ENCODE data around the gene TNNI2. TPM values are rescaled to one million over a fixed set of nuclear protein-coding genes. Genes with fewer than 3 reads are reported as not detected.
"Not testable (repeated sequence)": the region's sequence is repeated elsewhere in the genome, so short reads cannot be mapped to it uniquely, and the experiment has no call there.

The TNNI2 gene
- polyA plus RNA-seq, 1 donor (not counting 4 experiments of a cell fraction or from before 2014, with no cell fraction given) = 10.7 TPM

DNA sequence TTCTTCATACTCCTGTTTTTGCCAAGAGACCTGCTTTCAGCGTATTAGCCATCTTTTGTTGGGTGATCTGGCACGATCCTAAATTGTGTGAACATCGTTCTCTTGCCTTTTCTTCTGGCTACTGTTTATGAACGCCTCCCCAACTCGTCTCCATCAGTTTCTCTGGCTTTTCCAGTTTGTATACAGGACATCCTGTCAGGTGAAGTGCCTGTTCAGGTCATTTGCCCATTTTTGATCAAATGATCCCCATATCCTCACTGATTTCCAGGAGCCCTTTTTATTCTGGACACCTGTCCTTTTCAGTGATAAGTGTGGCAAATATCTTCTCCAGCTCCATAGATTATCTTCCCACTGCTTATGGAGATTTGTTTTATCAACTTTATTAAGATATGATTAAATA is 26.5 kb upstream of the TNNI2 start:
- no peak overlapping the region for H3K4me3 ChIP-seq (ENCODE audit: control insufficient read depth in 2 of 3, extremely low read depth in 1 of 3, insufficient read depth in 2 of 3, low read depth in 1 of 3, low read length in 3 of 3)
- dilution Hi-C loops (cut with MboI; ENCODE audit: extremely low pct_ligation_motif_present, low sequenced_read_pairs) = no loop called here
- no peak overlapping the region for H3K4me2 ChIP-seq (ENCODE audit: control insufficient read depth, extremely low read depth, insufficient read depth, low read depth, low read length)
- TF ChIP-seq, protein P1, sequence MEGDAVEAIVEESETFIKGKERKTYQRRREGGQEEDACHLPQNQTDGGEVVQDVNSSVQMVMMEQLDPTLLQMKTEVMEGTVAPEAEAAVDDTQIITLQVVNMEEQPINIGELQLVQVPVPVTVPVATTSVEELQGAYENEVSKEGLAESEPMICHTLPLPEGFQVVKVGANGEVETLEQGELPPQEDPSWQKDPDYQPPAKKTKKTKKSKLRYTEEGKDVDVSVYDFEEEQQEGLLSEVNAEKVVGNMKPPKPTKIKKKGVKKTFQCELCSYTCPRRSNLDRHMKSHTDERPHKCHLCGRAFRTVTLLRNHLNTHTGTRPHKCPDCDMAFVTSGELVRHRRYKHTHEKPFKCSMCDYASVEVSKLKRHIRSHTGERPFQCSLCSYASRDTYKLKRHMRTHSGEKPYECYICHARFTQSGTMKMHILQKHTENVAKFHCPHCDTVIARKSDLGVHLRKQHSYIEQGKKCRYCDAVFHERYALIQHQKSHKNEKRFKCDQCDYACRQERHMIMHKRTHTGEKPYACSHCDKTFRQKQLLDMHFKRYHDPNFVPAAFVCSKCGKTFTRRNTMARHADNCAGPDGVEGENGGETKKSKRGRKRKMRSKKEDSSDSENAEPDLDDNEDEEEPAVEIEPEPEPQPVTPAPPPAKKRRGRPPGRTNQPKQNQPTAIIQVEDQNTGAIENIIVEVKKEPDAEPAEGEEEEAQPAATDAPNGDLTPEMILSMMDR (optimal IDR thresholded peaks at IDR 0.05 in 1 of 3, IDR thresholded peaks at IDR 0.05 in 1 of 3, conservative IDR thresholded peaks at IDR 0.05 in 1 of 3; ENCODE audit: extremely low read depth in 1 of 3, insufficient read depth in 2 of 3, low read length in 3 of 3) = no peak
- TF ChIP-seq EZH2 (IDR thresholded peaks at IDR 0.05; ENCODE audit: low read length) = no peak
- no peaks in the 10 kb centered on the region for H3K27me3 ChIP-seq (ENCODE audit: control insufficient read depth, extremely low read depth, insufficient read depth, low read length)
- H4K20me1 ChIP-seq (ENCODE audit: control insufficient read depth, extremely low read depth, insufficient read depth, low read length) = no peaks in the 10 kb centered on the region
- no peaks in the 10 kb centered on the region for H3K9me1 ChIP-seq (ENCODE audit: control insufficient read depth, extremely low read depth, insufficient read depth, low read length)
- no peaks in the 10 kb centered on the region for H3K9me3 ChIP-seq (ENCODE audit: control insufficient read depth, low read depth, low read length)
- H3K9ac ChIP-seq (ENCODE audit: control insufficient read depth, extremely low read depth, insufficient read depth, low read length) = no peak overlapping the region
- no peak overlapping the region for H2AFZ ChIP-seq (ENCODE audit: control insufficient read depth, low read length)
- no peaks in the 10 kb centered on the region for H3K36me3 ChIP-seq (ENCODE audit: control insufficient read depth in 2 of 2, extremely low read depth in 1 of 2, insufficient read depth in 2 of 2, low read length in 2 of 2)
- FAIRE-seq (no peak), DNase-seq (ENCODE audit: low read depth, low spot score) (no peak)
- H3K27ac ChIP-seq (ENCODE audit: control insufficient read depth, insufficient read depth, low read length) = no peak overlapping the region
- no peaks in the 10 kb centered on the region for H3K79me2 ChIP-seq (ENCODE audit: control insufficient read depth, insufficient read depth, low read length)
- peaks cover 5% of the 10 kb centered on the region for H3K4me1 ChIP-seq (ENCODE audit: control insufficient read depth, extremely low read depth, insufficient read depth, low read length)

DNA sequence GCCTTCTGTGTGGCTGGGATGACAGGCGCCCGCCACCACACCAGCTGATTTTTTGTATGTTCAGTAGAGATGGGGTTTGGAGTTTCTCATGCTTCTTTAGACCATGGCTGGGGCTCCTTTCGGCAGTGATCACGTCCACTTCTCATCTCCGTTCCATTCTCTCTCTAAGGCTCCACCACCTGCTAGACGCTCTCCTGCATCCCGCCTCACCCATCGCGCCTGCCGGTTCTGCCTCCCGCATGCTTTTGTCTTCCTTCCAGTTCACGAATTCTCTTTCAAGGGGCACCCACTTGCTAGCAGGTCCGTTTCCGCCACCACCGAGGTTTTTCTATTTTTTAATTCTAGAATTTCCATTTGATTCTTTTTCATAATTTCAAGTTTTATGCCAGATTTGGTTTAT is 26.0 kb upstream of the TNNI2 start:
- Histone ChIP-seq H3K4me3 (ENCODE audit: control insufficient read depth in 2 of 3, extremely low read depth in 1 of 3, insufficient read depth in 2 of 3, low read depth in 1 of 3, low read length in 3 of 3) (no peak overlapping the region), H3K9ac (ENCODE audit: control insufficient read depth, extremely low read depth, insufficient read depth, low read length) (no peak overlapping the region), H3K27me3 (ENCODE audit: control insufficient read depth, extremely low read depth, insufficient read depth, low read length) (no peaks in the 10 kb centered on the region), H3K27ac (ENCODE audit: control insufficient read depth, insufficient read depth, low read length) (no peak overlapping the region), H3K4me2 (ENCODE audit: control insufficient read depth, extremely low read depth, insufficient read depth, low read depth, low read length) (no peak overlapping the region), H3K4me1 (ENCODE audit: control insufficient read depth, extremely low read depth, insufficient read depth, low read length) (peaks cover 5% of the 10 kb centered on the region), H2AFZ (ENCODE audit: control insufficient read depth, low read length) (no peak overlapping the region), H3K9me1 (ENCODE audit: control insufficient read depth, extremely low read depth, insufficient read depth, low read length) (no peaks in the 10 kb centered on the region), H3K9me3 (ENCODE audit: control insufficient read depth, low read depth, low read length) (no peaks in the 10 kb centered on the region), H4K20me1 (ENCODE audit: control insufficient read depth, extremely low read depth, insufficient read depth, low read length) (no peaks in the 10 kb centered on the region), H3K36me3 (ENCODE audit: control insufficient read depth in 2 of 2, extremely low read depth in 1 of 2, insufficient read depth in 2 of 2, low read length in 2 of 2) (no peaks in the 10 kb centered on the region), H3K79me2 (ENCODE audit: control insufficient read depth, insufficient read depth, low read length) (no peaks in the 10 kb centered on the region)
- no peak for FAIRE-seq
- dilution Hi-C loops (cut with MboI; ENCODE audit: extremely low pct_ligation_motif_present, low sequenced_read_pairs) = no loop called here
- DNase-seq (ENCODE audit: low read depth, low spot score) = no peak
- TF ChIP-seq EZH2 (IDR thresholded peaks at IDR 0.05; ENCODE audit: low read length) = no peak
- TF ChIP-seq, protein P1 (optimal IDR thresholded peaks at IDR 0.05 in 1 of 3, IDR thresholded peaks at IDR 0.05 in 1 of 3, conservative IDR thresholded peaks at IDR 0.05 in 1 of 3; ENCODE audit: extremely low read depth in 1 of 3, insufficient read depth in 2 of 3, low read length in 3 of 3) = no peak

DNA sequence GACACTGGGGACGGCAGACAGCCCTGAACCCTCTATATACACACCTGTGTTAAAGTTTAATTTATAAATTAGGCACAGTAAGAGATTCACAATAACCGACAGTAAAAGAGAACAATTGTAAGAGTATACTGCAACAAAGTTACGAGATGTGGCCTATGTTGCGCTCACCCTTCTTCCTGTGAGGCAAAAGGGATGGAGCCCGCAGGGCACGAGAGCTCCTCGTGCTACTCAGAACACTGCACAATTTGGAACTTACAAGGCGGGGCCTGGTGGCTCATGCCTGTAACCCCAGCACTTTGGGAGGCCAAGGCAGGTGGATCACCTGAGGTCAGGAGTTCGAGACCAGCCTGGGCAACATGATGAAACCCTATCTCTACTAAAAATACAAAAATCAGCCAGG is 25.4 kb upstream of the TNNI2 start:
- FAIRE-seq; DNase-seq (ENCODE audit: low read depth, low spot score); H3K27ac ChIP-seq (ENCODE audit: control insufficient read depth, insufficient read depth, low read length): not testable (repeated sequence)

More for the DNA sequence above, 25.4 kb upstream of the TNNI2 start:
- H3K9me1 ChIP-seq (ENCODE audit: control insufficient read depth, extremely low read depth, insufficient read depth, low read length); dilution Hi-C loops (cut with MboI; ENCODE audit: extremely low pct_ligation_motif_present, low sequenced_read_pairs); H4K20me1 ChIP-seq (ENCODE audit: control insufficient read depth, extremely low read depth, insufficient read depth, low read length); H3K4me2 ChIP-seq (ENCODE audit: control insufficient read depth, extremely low read depth, insufficient read depth, low read depth, low read length); H3K4me3 ChIP-seq (ENCODE audit: control insufficient read depth in 2 of 3, extremely low read depth in 1 of 3, insufficient read depth in 2 of 3, low read depth in 1 of 3, low read length in 3 of 3); H2AFZ ChIP-seq (ENCODE audit: control insufficient read depth, low read length); H3K36me3 ChIP-seq (ENCODE audit: control insufficient read depth in 2 of 2, extremely low read depth in 1 of 2, insufficient read depth in 2 of 2, low read length in 2 of 2); H3K27me3 ChIP-seq (ENCODE audit: control insufficient read depth, extremely low read depth, insufficient read depth, low read length); H3K79me2 ChIP-seq (ENCODE audit: control insufficient read depth, insufficient read depth, low read length); H3K9ac ChIP-seq (ENCODE audit: control insufficient read depth, extremely low read depth, insufficient read depth, low read length); H3K4me1 ChIP-seq (ENCODE audit: control insufficient read depth, extremely low read depth, insufficient read depth, low read length); H3K9me3 ChIP-seq (ENCODE audit: control insufficient read depth, low read depth, low read length): not testable (repeated sequence)
